Mucosa of stomach (tissue), 1 donor: ENCODE measurements around the gene SPATA33.
"Not testable (repeated sequence)": the region's sequence is repeated elsewhere in the genome, so short reads cannot be mapped to it uniquely, and the experiment has no call there.

ENCODE experiments used
- H3K27me3 ChIP-seq: one replicate; pipeline ENCODE4 v1.7.0; 2013; ENCODE audit warnings: mild to moderate bottlenecking, low read length; ENCODE audit not compliant: control insufficient read depth, insufficient read depth
- H3K36me3 ChIP-seq: one replicate; pipeline ENCODE4 v1.7.0; 2013; ENCODE audit warnings: low read length; ENCODE audit not compliant: control insufficient read depth, insufficient read depth
- H3K4me1 ChIP-seq: one replicate; pipeline ENCODE4 v1.7.0; 2013; ENCODE audit warnings: mild to moderate bottlenecking, low read length; ENCODE audit not compliant: control insufficient read depth, insufficient read depth
- H3K4me3 ChIP-seq: one replicate; pipeline ENCODE4 v1.7.0; 2013; ENCODE audit warnings: low read length
- H3K9ac ChIP-seq: one replicate; pipeline ENCODE4 v1.7.0; 2013; ENCODE audit warnings: mild to moderate bottlenecking, low read length, moderate library complexity
- H3K9me3 ChIP-seq: one replicate; pipeline ENCODE4 v1.7.0; 2013; ENCODE audit warnings: mild to moderate bottlenecking, low read length, moderate library complexity; ENCODE audit not compliant: control insufficient read depth
- donor health status: Pancreatic carcinoma.

SPATA33 gene

GRCh38 chr16:89653656-89654295 lies 3.9 kb upstream of the SPATA33 start:
- H3K27me3 ChIP-seq = no peaks in the 10 kb centered on the region
- no peak overlapping the region for H3K9ac ChIP-seq
- no peaks in the 10 kb centered on the region for H3K9me3 ChIP-seq
- peaks cover 5% of the 10 kb centered on the region for H3K36me3 ChIP-seq
- peaks cover 18% of the 10 kb centered on the region for H3K4me1 ChIP-seq
- H3K4me3 ChIP-seq = no peak overlapping the region

- Histone ChIP-seq H3K27me3 (no peaks in the 10 kb centered on the region), H3K36me3 (peaks cover 5% of the 10 kb centered on the region), H3K4me1 (peaks cover 23% of the 10 kb centered on the region), H3K4me3 (no peak overlapping the region), H3K9ac (no peak overlapping the region), H3K9me3 (no peaks in the 10 kb centered on the region)
These were observed 2.5 kb upstream of the SPATA33 start for GRCh38 chr16:89655062-89655643.

- Histone ChIP-seq H3K27me3 (no peaks in the 10 kb centered on the region), H3K4me3 (peak overlapping the region; percentile 85), H3K36me3 (peaks cover 5% of the 10 kb centered on the region), H3K4me1 (peaks cover 23% of the 10 kb centered on the region), H3K9me3 (no peaks in the 10 kb centered on the region), H3K9ac (peak overlapping the region; percentile 94)
These were observed 1.1 kb upstream of the SPATA33 start for GRCh38 chr16:89656435-89657121.

- no peaks in the 10 kb centered on the region for H3K27me3 ChIP-seq
- H3K4me3 ChIP-seq = peak overlapping the region; percentile 85
- peak overlapping the region; percentile 94 for H3K9ac ChIP-seq
- H3K4me1 ChIP-seq = peaks cover 23% of the 10 kb centered on the region
- H3K36me3 ChIP-seq = peaks cover 5% of the 10 kb centered on the region
- H3K9me3 ChIP-seq = no peaks in the 10 kb centered on the region
These were observed 714 bp downstream of the SPATA33 start for GRCh38 chr16:89658221-89658879.

GRCh38 chr16:89660146-89660545 lies 2.5 kb downstream of the SPATA33 start:
- H3K9ac ChIP-seq = no peak overlapping the region
- no peaks in the 10 kb centered on the region for H3K27me3 ChIP-seq
- H3K36me3 ChIP-seq = no peaks in the 10 kb centered on the region
- H3K4me3 ChIP-seq = no peak overlapping the region
- peaks cover 20% of the 10 kb centered on the region for H3K4me1 ChIP-seq
- no peaks in the 10 kb centered on the region for H3K9me3 ChIP-seq

- H3K36me3 ChIP-seq = no peaks in the 10 kb centered on the region
- H3K4me3 ChIP-seq = no peak overlapping the region
- no peak overlapping the region for H3K9ac ChIP-seq
- no peaks in the 10 kb centered on the region for H3K9me3 ChIP-seq
- H3K4me1 ChIP-seq = peaks cover 17% of the 10 kb centered on the region
- no peaks in the 10 kb centered on the region for H3K27me3 ChIP-seq
These were observed 3.6 kb downstream of the SPATA33 start for GRCh38 chr16:89661215-89661614.

GRCh38 chr16:89664238-89664637 lies 6.6 kb downstream of the SPATA33 start:
- H3K9ac ChIP-seq, H3K4me3 ChIP-seq, H3K36me3 ChIP-seq, H3K27me3 ChIP-seq, H3K9me3 ChIP-seq, H3K4me1 ChIP-seq: not testable (repeated sequence)

- not testable (repeated sequence) for H3K4me1 ChIP-seq, H3K36me3 ChIP-seq, H3K27me3 ChIP-seq, H3K9ac ChIP-seq, H3K4me3 ChIP-seq, H3K9me3 ChIP-seq
These were observed 9.4 kb downstream of the SPATA33 start for GRCh38 chr16:89667000-89667399.

GRCh38 chr16:89667633-89668032 lies 10.0 kb downstream of the SPATA33 start:
- Histone ChIP-seq H3K27me3 (no peaks in the 10 kb centered on the region), H3K9me3 (no peaks in the 10 kb centered on the region), H3K36me3 (no peaks in the 10 kb centered on the region), H3K4me3 (no peak overlapping the region), H3K4me1 (no peaks in the 10 kb centered on the region), H3K9ac (no peak overlapping the region)

GRCh38 chr16:89668790-89669158 lies 11.1 kb downstream of the SPATA33 start:
- H3K27me3 ChIP-seq = no peaks in the 10 kb centered on the region
- no peak overlapping the region for H3K9ac ChIP-seq
- no peaks in the 10 kb centered on the region for H3K4me1 ChIP-seq
- no peaks in the 10 kb centered on the region for H3K36me3 ChIP-seq
- no peak overlapping the region for H3K4me3 ChIP-seq
- H3K9me3 ChIP-seq = no peaks in the 10 kb centered on the region

- H3K27me3 ChIP-seq = no peaks in the 10 kb centered on the region
- no peaks in the 10 kb centered on the region for H3K36me3 ChIP-seq
- H3K4me3 ChIP-seq = no peak overlapping the region
- H3K4me1 ChIP-seq = no peaks in the 10 kb centered on the region
- H3K9ac ChIP-seq = no peak overlapping the region
- no peaks in the 10 kb centered on the region for H3K9me3 ChIP-seq
These were observed 12.1 kb downstream of the SPATA33 start for GRCh38 chr16:89669755-89670154.
